Renal cortical epithelial cell (primary cell): ENCODE data around the gene UST. TPM values are rescaled to one million over a fixed set of nuclear protein-coding genes. Genes with fewer than 3 reads are reported as not detected.
"Not testable (repeated sequence)": the region's sequence is repeated elsewhere in the genome, so short reads cannot be mapped to it uniquely, and the experiment has no call there.

Experiments
- DNase-seq: peaks from one replicate; pipeline ENCODE4 v3.0.0-alpha.2; 2011; ENCODE audit warnings: low read depth
- total RNA-seq: library from RNA; depleted of rRNA; stranded (reverse); fragments of >200 nt; gene quantifications from 2 replicates; pipeline ENCODE4 v1.2.3, GENCODE V29; 2014

UST gene
- total RNA-seq, 1 donor from 2014 or later, result 2.8 TPM

GRCh38 chr6:148973538-148974208 lies 226.8 kb downstream of the UST start:
- DNase-seq, result peak; percentile 24

- DNase-seq, result no peak
Observed at GRCh38 chr6:148974351-148974750, 227.5 kb downstream of the UST start.

DNA sequence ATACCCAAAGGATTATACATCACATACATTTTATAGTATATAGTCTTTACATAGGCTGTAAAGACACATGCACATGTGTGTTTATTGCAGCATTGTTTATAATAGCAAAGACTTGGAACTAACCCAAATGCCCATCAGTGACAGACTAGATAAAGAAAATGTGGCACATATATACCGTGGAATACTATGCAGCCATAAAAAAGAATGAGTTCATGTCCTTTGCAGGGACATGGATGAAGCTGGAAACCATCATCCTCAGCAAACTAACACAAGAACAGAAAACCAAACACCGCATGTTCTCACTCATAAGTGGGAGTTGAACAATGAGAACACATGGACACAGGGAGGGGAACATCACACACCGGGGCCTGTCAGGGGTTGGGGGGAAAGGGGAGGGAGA lies 231.5 kb downstream of the UST start:
- DNase-seq, result not testable (repeated sequence)

DNA sequence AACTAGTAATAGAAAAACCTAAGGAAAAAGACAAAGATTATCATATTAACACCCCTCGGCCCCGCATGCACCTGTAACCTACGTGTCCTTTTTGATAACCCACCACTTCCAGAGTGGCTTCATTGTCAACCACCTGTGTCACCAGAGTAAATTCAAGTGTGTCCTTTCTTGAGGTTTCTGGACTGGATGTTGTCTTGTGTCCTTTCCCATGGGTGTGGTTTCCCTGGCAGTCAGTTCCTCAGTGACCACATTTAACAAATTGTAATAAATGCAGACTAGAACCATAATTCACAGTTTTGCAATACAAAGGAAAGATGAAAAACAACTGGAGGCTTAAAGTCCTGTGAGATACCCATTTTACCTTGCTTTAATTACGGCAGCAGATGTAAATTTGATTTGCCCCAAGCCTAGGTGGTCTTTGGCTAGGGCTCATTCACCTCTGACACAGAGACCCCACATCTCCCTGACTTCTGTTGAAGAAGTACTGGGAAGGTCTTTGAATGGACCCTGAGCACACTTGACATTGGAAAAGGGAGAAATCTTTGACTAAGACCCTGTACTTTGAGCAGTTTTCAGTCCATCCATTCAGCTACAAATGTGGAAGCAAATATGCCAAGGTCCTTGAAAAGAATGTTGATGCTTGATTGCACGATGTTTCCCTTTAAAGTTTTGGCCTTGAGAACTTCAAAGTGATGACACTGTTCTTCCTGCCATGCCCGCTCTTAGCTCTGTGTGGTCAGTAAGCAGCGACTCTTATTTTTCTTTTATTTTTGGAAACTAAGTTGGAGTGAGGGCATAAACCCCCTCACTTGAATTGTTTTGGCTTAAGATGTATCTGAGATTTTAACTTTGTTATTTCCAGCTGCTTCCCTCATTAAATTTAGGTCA lies 232.4 kb downstream of the UST start:
- DNase-seq, result no peak

GRCh38 chr6:148980234-148980633 lies 233.4 kb downstream of the UST start:
- DNase-seq, result no peak

- no peak for DNase-seq
Observed at GRCh38 chr6:148981515-148981914, 234.7 kb downstream of the UST start.

DNA sequence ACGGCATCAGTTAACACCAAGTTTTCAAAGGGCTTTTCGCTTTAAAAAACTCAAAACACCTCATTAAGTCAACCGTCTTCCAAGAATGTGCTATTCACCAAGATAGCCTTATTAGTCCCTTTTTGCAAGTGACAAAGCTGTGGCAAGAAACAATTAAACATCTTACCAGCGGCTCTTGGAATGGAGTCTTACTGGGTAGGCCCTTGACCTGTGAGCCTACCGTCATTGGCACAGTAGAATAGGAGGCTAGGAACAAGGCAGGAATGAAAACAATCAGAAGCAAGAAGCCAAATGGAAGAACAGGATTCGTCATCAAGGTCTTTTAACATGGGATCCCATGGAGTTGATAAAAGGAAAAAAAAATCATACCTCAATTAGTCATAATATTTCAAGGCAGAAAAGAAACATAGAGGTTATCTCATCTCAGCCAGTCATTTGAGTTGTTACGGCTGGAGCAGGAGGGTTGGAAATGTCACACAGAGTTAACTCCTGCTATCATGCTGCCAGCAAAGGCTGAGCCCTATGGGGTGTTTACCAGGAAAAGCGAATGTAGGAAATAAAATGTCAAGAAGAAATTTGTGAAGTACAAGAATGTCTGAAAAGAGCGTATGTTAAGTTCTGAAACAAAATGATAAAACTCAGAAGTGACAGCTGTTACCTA lies 236.4 kb downstream of the UST start:
- no peak for DNase-seq

- DNase-seq, result no peak
Observed at GRCh38 chr6:148983966-148984365, 237.1 kb downstream of the UST start.

DNA sequence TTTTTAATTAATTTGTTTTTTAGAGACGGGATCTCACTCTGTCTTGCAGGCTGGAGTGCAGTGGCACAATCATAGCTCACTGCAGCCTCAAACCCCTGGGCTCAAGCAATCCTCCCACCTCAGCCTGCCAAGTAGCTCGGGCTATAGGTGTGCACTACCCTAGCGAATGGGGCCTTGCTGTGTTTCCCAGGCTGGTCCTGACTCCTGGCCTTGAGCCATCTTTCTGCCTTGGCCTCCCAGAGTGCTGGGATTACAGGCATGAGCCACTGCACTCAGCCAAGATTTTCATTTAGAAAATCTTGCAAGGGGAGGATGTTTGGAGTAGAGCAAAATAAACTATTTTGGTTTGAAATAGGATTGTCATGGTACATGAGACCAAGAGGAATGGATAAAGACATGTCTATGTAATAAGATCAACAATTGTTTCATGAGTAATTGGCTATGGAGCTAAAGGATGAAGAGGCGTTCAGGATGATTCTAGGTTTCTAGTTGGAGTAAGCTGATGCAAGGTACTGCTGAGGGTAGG lies 237.8 kb downstream of the UST start:
- DNase-seq, result no peak

DNA sequence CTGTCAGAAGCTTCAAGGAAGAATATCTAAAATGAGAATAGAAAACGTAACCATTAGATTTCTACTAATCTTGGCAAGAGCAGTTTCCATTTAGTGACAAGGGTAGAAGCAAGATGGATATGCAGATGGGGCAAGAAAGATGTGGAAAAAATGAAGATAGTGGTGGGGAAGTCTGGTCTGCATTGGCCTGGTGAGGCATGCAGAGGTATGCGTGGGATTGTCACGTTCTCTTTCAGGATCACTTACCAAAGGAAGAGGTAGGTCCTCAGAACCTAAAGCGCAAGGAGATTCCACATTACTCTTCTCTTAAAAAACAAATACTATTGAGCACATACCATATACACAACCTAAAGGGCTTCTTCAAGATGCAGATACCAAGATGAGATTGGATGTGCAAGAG lies 238.7 kb downstream of the UST start:
- DNase-seq, result no peak

GRCh38 chr6:148986608-148987007 lies 239.8 kb downstream of the UST start:
- no peak for DNase-seq

DNA sequence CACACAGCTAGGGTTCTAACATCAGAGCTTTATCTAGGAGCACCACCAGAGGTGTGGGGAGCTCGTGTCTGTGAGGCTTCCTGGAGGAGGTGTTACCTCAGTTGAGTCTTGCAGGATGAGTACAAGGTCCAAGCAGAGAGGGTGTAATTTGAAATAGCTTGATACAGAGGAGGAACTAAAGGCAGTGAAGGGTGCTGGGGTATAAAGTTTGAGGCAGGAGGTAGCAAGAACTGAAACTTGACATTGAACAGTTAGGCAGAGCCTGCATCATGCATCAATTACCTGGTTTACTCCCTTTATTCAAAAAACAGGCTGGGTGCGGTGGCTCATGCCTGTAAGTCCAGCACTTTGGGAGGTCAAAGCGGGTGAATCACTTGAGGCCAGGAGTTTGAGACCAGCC lies 241.2 kb downstream of the UST start:
- DNase-seq, result no peak

GRCh38 chr6:148989585-148989984 lies 242.8 kb downstream of the UST start:
- no peak for DNase-seq

DNA sequence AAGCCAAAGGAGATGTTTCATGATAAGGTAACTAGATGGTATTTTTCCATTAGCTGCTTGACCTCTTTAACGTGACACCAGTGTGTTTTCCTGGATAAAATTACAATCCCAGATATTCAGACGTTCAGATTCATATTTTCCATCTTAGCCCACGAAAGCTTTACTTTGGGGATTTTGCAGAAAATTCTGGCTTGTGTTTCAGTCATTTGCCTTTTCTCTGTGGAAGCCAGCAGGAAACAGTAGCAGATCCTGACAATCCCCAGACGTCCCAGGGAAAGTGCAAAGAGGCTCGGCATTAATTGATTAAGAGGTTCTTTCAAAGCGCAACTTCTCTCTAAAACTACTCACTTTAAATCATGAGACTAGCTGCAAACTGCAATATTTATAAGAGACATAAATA lies 243.6 kb downstream of the UST start:
- DNase-seq, result no peak

GRCh38 chr6:148996815-148997214 lies 250.0 kb downstream of the UST start:
- DNase-seq, result no peak

DNA sequence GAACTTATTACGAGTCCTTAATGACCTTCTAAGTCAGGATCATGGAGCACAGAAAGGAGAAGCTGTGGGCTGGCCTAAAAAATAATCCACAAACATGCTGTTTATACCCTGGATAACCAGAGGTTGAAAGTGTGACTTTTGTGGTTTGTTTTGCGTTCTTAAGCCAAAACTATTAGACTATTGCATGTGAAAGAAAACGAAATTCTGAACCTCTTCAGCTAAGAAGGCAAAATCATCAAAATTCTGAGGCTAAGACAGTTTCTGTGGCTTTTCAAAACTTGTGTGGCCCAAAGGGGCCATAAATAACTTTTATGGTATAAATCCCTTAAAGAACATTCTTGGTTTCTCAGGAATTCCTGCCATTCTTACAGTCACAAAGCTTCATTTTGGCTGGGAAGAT lies 251.0 kb downstream of the UST start:
- peak; percentile 36 for DNase-seq

DNA sequence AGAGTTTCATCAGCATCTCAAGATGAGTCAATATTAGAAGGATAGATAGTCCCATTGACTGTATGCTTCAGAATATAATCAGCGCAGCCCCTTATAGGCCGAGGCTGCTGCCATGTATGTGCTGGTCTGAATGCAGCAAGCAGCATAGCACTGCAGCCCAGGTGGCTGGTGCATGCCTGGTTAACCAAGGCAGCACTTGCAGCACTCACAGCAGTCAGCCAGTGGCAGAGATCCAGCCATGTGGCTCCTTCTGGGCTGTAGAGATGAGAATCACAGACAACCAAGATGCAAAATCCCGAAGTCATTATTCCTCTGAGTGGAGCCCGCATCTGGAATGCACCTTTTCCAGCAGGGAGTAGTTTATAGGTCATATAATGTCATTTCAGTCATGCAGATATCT lies 251.9 kb downstream of the UST start:
- DNase-seq, result no peak

- DNase-seq, result no peak
Observed at GRCh38 chr6:148999501-148999900, 252.7 kb downstream of the UST start.

DNA sequence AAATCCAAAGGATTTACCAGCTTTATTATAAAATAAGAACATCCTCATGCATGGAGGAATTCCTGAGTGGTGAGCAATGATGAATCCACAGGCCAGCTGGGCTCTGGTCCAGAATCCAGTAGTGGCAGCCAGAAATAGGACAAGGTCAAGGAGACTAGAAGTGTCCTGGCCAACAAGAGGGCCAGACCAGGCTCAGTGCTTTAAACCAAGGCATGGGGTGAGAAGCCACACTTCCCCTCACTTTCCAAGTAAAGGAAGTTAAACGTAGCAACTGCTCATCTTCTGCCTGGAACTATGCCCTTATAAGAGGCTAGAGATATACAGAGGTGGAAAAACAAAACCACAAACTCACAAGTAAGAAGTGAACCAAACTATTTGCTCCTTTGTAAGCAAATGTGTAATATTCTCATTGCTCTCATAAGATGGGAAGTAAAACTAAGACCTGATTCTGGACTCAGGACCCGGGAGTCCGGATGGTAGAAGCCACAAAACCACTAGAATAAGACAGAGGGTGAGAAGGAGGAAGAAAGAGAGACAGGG lies 253.2 kb downstream of the UST start:
- peak; percentile 86 for DNase-seq

GRCh38 chr6:149001422-149001821 lies 254.6 kb downstream of the UST start:
- DNase-seq, result no peak

- no peak for DNase-seq
Observed at GRCh38 chr6:149003560-149003959, 256.7 kb downstream of the UST start.

DNA sequence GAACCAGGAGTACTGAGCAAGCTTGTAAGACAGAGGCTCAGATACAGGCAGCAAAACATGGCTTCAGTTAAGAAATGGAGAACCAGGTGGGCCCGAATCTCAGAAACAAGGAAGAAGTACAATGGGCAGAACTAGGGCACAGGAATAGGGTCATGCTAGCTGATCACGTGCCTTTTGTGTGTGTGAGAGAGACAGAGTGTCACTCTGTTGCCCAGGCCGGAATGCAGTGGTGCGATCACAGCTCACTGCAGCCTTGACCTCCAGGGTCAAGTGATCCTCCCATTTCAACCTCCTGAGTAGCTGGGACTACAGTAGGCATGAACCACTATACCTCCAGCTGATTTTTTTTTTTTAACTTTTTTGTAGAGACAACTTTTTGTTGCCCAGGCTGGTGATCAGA lies 257.8 kb downstream of the UST start:
- DNase-seq, result no peak
